SKM-1 (cell line): ENCODE data around the gene UNC5A.
"Not testable (repeated sequence)": the region's sequence is repeated elsewhere in the genome, so short reads cannot be mapped to it uniquely, and the experiment has no call there.

Source experiments
- DNase-seq: peaks from one replicate; lab custom pipeline; 2025; ENCODE audit not compliant: unreplicated experiment; lab: John Stamatoyannopoulos, UW

Gene UNC5A

GRCh38 chr5:176861276-176861675 lies 50.9 kb downstream of the UNC5A start:
- no peak for DNase-seq

DNA sequence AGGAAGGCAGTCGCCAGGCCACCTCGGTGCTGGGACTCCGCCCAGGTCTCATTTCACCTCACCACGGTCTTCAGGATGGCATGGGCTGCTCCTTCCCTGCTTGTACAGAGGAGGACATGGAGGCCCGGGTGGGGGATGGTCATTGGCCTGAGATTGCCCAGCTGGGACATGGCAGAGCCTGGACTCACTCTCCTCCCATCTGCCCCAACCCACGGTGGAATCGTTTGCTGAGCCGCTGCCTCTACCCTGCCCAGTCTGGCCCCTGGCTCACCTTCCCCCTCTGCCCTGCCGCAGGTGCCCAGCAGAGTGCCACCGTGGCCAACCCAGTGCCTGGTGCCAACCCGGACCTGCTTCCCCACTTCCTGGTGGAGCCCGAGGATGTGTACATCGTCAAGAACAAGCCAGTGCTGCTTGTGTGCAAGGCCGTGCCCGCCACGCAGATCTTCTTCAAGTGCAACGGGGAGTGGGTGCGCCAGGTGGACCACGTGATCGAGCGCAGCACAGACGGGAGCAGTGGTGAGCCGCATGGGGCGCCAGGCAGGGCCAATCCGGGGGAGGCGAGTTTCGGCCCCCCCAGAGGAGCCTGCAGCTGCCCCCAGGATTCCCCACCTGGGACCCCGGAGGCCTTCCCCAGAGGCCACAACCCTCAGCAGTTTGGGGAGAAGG lies 52.1 kb downstream of the UNC5A start:
- DNase-seq: no peak

- no peak for DNase-seq
Measured at GRCh38 chr5:176863041-176863764, 52.8 kb downstream of the UNC5A start.

GRCh38 chr5:176863765-176864098 lies 53.4 kb downstream of the UNC5A start:
- no peak for DNase-seq

DNA sequence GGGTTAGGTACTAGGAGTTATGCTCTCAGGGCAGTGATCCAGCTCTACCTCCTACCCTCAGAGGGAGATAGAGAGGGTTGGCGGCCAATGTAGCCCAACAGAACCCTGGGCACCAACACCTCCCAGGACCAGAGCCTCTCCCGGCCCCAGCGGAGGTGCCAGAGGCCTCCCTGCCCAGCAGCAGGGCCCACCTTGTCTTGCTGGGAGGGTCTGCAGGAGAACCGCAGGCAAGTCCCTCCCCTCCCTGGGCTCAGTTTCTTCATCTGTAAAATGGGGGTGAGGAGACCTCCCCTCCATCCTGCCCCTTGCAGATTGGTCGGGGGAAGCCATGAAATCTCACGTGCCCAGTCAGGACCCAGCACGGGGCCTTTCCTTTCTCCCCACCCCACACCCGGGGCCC lies 54.4 kb downstream of the UNC5A start:
- DNase-seq: no peak

DNA sequence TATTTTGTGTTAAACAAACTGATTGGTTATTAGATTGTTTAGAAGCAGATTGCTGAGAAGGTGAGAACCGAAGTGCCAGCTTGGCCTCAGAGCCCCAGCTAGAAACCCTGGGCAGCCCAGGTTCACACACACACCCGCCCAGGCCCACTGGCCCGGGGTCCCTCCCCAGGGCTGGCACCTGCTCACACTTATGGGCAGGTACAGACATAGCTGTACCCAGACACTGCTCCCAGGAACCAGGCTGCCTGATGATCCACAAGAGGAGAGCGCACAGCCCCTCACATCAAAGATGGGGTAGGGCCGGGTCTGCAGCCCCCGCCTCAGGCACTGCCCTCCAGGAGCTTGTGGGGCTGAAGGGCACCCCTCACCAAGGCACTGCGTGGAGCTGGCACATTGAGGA lies 55.6 kb downstream of the UNC5A start:
- DNase-seq: no peak

DNA sequence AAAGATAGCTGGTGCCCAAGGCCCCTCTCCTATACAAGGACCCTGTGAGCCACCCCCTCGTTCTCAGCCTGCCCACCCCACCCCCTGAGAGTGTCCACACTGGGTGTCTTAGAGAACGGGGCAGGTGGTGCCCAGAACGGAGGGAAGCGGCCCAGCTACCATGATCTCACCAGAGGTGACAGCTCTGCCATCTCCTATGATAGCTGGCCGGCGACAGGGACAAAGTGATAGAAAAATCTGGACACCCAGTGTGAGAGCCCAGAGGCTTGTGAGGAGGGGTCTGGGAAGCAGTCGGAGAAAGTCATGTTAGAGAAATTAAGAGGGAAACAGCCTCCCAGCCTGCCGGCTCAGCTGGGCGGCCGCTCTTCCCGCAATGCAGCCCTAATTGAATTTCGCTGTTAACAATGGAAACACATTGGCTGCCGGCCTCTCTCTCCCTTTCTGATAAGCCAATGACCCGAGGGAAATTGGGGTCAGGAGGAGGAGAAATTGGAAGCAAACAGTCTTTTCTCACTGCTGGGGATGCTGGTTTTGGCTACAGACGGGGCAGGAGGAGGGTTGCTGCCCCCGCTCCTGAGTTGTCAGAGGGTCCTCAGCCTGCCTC lies 56.5 kb downstream of the UNC5A start:
- DNase-seq: no peak

GRCh38 chr5:176868126-176868525 lies 57.8 kb downstream of the UNC5A start:
- DNase-seq: no peak

DNA sequence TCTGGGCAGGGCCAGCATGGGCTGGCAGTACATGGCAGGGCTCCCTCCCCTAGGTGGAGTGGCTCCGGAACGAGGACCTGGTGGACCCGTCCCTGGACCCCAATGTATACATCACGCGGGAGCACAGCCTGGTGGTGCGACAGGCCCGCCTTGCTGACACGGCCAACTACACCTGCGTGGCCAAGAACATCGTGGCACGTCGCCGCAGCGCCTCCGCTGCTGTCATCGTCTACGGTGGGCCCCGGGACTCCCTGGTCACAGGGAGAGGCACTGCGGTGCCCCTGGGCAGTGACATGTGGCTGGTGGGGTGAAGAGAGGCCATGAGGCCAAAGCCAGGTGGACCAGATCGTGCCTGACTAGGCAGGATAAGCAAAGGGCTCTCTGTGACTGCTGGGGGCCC lies 58.4 kb downstream of the UNC5A start:
- no peak for DNase-seq

DNA sequence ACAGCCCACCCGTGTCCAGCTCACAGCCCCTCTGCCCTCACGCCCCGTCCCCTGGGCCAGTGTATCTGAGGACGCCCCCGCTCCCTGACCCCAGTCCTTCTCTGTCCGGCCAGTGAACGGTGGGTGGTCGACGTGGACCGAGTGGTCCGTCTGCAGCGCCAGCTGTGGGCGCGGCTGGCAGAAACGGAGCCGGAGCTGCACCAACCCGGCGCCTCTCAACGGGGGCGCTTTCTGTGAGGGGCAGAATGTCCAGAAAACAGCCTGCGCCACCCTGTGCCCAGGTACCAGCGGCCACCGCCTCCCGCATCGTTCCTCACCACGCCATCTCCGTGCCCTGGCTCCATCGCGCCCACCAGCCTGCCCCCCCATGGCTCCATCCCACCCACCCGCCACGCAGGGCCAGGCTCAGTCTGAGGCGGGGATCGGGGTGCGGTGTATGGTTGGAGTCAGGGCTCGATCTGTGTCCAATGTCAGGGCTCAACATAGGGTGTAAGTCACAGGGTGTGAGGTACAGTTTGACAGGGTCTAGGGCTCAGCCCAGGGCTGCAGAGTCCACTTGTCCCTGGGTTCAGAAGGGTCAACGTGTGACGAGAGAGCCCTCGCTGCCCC lies 59.2 kb downstream of the UNC5A start:
- DNase-seq: no peak

DNA sequence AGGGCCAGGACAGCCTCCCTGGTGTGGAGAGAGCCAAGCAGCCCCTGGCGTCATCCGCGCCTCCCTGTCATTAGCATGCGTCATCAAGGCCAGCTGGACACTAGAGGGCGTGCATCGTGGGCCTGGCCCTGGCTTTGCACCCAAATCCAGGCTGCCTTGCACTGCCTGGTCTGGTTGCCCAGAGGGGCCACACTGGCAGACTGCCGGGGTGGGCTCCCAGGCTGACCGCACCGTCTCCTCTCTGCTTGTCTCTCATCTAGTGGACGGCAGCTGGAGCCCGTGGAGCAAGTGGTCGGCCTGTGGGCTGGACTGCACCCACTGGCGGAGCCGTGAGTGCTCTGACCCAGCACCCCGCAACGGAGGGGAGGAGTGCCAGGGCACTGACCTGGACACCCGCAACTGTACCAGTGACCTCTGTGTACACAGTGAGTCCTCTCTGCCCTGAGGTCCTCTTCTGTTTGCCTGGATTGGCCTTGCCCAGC lies 59.8 kb downstream of the UNC5A start:
- no peak for DNase-seq

GRCh38 chr5:176870644-176871043 lies 60.3 kb downstream of the UNC5A start:
- not testable (repeated sequence) for DNase-seq

DNA sequence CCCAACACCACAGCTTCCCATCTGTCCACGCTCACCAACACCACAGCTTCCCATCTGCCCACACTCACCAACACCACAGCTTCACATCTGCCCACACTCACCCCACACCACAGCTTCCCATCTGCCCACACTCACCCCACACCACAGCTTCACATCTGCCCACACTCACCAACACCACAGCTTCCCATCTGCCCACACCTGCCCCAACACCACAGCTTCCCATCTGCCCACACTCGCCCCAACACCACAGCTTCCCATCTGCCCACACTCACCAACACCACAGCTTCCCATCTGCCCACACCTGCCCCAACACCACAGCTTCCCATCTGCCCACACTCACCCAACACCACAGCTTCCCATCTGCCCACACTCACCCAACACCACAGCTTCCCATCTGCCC lies 62.2 kb downstream of the UNC5A start:
- DNase-seq: not testable (repeated sequence)

DNA sequence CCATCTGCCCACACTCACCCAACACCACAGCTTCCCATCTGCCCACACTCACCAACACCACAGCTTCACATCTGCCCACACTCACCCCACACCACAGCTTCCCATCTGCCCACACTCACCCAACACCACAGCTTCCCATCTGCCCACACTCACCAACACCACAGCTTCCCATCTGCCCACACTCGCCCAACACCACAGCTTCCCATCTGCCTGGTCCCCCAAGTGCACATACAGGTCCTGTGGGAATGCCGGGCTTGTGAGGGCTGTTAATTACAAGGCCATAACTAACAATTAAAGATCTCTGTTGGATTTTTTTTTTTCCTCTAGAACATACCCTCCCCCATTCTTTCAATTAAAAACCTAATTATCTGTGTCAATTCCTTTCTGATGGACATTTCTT lies 62.7 kb downstream of the UNC5A start:
- not testable (repeated sequence) for DNase-seq

DNA sequence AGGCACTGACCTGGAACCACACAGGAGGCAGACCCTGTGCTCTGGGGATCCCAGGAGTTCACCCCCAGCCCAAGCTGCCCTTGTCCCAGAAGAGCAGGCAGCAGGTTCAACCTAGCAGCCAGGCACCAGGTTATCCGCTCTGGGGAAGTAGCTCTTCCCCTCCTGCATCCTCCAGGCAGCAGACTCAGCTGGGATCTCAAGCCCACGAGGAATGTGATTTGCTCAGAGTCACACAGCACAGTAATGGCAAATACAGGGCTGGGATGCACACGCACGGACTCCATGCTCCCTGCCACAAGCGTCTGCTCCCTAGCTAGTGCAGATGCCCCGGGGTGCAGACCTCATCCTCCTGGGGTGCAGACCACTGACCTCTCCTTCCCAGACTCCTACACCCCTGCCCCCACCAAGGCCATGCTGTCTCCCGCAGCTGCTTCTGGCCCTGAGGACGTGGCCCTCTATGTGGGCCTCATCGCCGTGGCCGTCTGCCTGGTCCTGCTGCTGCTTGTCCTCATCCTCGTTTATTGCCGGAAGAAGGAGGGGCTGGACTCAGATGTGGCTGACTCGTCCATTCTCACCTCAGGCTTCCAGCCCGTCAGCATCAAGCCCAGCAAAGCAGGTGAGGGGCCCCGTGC lies 63.3 kb downstream of the UNC5A start:
- DNase-seq: no peak

DNA sequence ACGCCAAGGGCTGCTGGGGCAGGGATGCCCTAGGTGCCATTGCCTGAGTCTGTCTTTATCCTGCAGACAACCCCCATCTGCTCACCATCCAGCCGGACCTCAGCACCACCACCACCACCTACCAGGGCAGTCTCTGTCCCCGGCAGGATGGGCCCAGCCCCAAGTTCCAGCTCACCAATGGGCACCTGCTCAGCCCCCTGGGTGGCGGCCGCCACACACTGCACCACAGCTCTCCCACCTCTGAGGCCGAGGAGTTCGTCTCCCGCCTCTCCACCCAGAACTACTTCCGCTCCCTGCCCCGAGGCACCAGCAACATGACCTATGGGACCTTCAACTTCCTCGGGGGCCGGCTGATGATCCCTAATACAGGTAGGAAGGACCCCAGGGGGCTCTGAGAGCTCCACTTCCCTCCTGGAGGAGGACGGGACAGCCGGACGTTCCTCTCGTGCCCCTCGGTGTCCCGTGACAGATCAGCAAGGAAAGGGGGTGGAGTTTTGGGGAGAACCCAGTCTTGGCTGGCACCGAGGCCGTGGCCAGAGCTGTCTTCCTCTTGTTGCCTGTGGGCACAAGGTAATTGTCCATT lies 63.9 kb downstream of the UNC5A start:
- DNase-seq: no peak

- DNase-seq: no peak
Measured at GRCh38 chr5:176875014-176875550, 64.7 kb downstream of the UNC5A start.

- no peak for DNase-seq
Measured at GRCh38 chr5:176875783-176876505, 65.6 kb downstream of the UNC5A start.

- DNase-seq: no peak
Measured at GRCh38 chr5:176876506-176877431, 66.4 kb downstream of the UNC5A start.
